Brain microvascular endothelial cell (primary cell): ENCODE data around the gene F2RL3.
A peak's percentile ranks its signal among the peaks of the same experiment; 100 is the strongest.

Source experiments
- DNase-seq: peaks from one replicate; pipeline ENCODE4 v3.0.0-alpha.2; 2020
- H3K27ac ChIP-seq: fragments of 250-450 bp; sonication (Bioruptor Pico); 2 replicates; pipeline ENCODE4 v1.5.1; 2020; ENCODE audit warnings: mild to moderate bottlenecking, moderate library complexity
- H3K27me3 ChIP-seq: fragments of 250-450 bp; sonication (Bioruptor Pico); replicated peaks from 2 replicates; pipeline ENCODE4 v1.5.1; 2020; ENCODE audit warnings: mild to moderate bottlenecking
- H3K36me3 ChIP-seq: fragments of 250-450 bp; sonication (Bioruptor Pico); replicated peaks from 2 replicates; pipeline ENCODE4 v1.5.1; 2020; ENCODE audit warnings: mild to moderate bottlenecking
- H3K4me3 ChIP-seq: 2 replicates; pipeline ENCODE4 v1.5.1; 2011; ENCODE audit warnings: low read depth, mild to moderate bottlenecking, control low read depth, low read length, moderate library complexity
- CTCF ChIP-seq: IDR thresholded peaks from 2 replicates; pipeline ENCODE4 v1.5.1; 2011; ENCODE audit warnings: low read depth, mild to moderate bottlenecking, moderate library complexity, low read length, control low read depth, inconsistent platforms; ENCODE audit errors: missing control alignments
- in situ Hi-C: cut with HindIII; loops from 2 replicates; pipeline ENCODE4 v1.10.0; 2017; ENCODE audit warnings: low sequenced_read_pairs, low pct_ligation_motif_present

F2RL3 gene

GRCh38 chr19:16888629-16889365 is at the start of gene F2RL3:
F2RL3 (plus strand) TSS chr19:16888999; CDS start chr19:16889190, 191 bp downstream.
- Histone ChIP-seq H3K4me3 (no peak within 1 kb of the TSS), H3K27me3 (no peaks in the 10 kb centered on the region), H3K36me3 (no peaks in the 10 kb centered on the region), H3K27ac (peak within 1 kb of the TSS; percentile 18)
- in situ Hi-C loops = no loop called here
- peak; percentile 40 for DNase-seq
- no peak for TF ChIP-seq CTCF

GRCh38 chr19:16841391-16841926 is 47.3 kb upstream of the F2RL3 start:
- in situ Hi-C loops = no loop called here
- DNase-seq = no peak
- no peak overlapping the region for H3K4me3 ChIP-seq
- H3K27ac ChIP-seq = no peak overlapping the region
- TF ChIP-seq CTCF = no peak
- H3K36me3 ChIP-seq = peaks cover 69% of the 10 kb centered on the region
- no peaks in the 10 kb centered on the region for H3K27me3 ChIP-seq

GRCh38 chr19:16846901-16847300 is 41.9 kb upstream of the F2RL3 start:
- in situ Hi-C loops = no loop called here
- H3K27ac ChIP-seq = no peak overlapping the region
- no peak for TF ChIP-seq CTCF
- H3K27me3 ChIP-seq = no peaks in the 10 kb centered on the region
- H3K4me3 ChIP-seq = no peak overlapping the region
- no peak for DNase-seq
- peaks cover 68% of the 10 kb centered on the region for H3K36me3 ChIP-seq

- in situ Hi-C loops = no loop called here
- H3K27ac ChIP-seq = no peak overlapping the region
- no peak for TF ChIP-seq CTCF
- H3K36me3 ChIP-seq = peaks cover 72% of the 10 kb centered on the region
- DNase-seq = no peak
- H3K4me3 ChIP-seq = no peak overlapping the region
- H3K27me3 ChIP-seq = no peaks in the 10 kb centered on the region
Observed at GRCh38 chr19:16847430-16847829, 41.4 kb upstream of the F2RL3 start.

GRCh38 chr19:16849168-16849567 is 39.6 kb upstream of the F2RL3 start:
- TF ChIP-seq CTCF = no peak
- no peak overlapping the region for H3K27ac ChIP-seq
- in situ Hi-C loops = no loop called here

More at GRCh38 chr19:16849168-16849567, 39.6 kb upstream of the F2RL3 start:
- H3K4me3 ChIP-seq = no peak overlapping the region
- H3K27me3 ChIP-seq = no peaks in the 10 kb centered on the region
- no peak for DNase-seq
- peaks cover 73% of the 10 kb centered on the region for H3K36me3 ChIP-seq
